ENCODE measurements around the gene OTUD4. TPM values are rescaled to one million over a fixed set of nuclear protein-coding genes. Genes with fewer than 3 reads are reported as not detected.

OTUD4 gene
- total RNA-seq, 1 experiment from 2014 or later: 13.6 TPM

GRCh38 chr4:145170223-145170622, 10.2 kb downstream of the OTUD4 start:
- Histone ChIP-seq H3K36me3 (ENCODE audit: low read depth, low read length) (peaks cover 46% of the 10 kb centered on the region), H3K4me2 (ENCODE audit: low read length) (no peak overlapping the region)

GRCh38 chr4:145168581-145169187, 11.7 kb downstream of the OTUD4 start:
- Histone ChIP-seq H3K9ac (ENCODE audit: low read length) (no peak overlapping the region), H3K79me2 (ENCODE audit: low read length) (peaks cover 40% of the 10 kb centered on the region), H3K27ac (ENCODE audit: low read length) (no peak overlapping the region), H3K9me2 (replicated peaks; ENCODE audit: low read length) (no peaks in the 10 kb centered on the region), H3K27me3 (ENCODE audit: low read length) (no peaks in the 10 kb centered on the region), H3K4me1 (ENCODE audit: insufficient read depth, low read length) (no peaks in the 10 kb centered on the region), H3K4me3 (ENCODE audit: low read length) (no peak overlapping the region), H3K36me3 (ENCODE audit: low read depth, low read length) (peaks cover 47% of the 10 kb centered on the region), H2AFZ (ENCODE audit: low read length) (no peak overlapping the region), H3K4me2 (ENCODE audit: low read length) (no peak overlapping the region), H4K20me1 (ENCODE audit: low read length) (no peaks in the 10 kb centered on the region), H3K9me3 (ENCODE audit: low read length) (no peaks in the 10 kb centered on the region), H3F3A (ENCODE audit: low read length, unreplicated experiment) (no peaks in the 10 kb centered on the region)
- BruUV-seq (replicated peaks): no TSS peak
- DNase-seq (no peak), ATAC-seq (no peak)
- CTCF ChIA-PET: interaction anchor here (0.5 kb wide), 1 partner anchor 436 kb away, joined by 9 read pairs; no protein-coding TSS in a partner anchor
- TF ChIP-seq EZH2phosphoT487 (IDR thresholded peaks at IDR 0.05; ENCODE audit: borderline replicate concordance, low read length) (no peak), CTCF (conservative IDR thresholded peaks at IDR 0.05; ENCODE audit: low read depth, low read length) (no peak), EZH2 (IDR thresholded peaks at IDR 0.05; ENCODE audit: low read length, unreplicated experiment) (no peak)
- POLR2A ChIA-PET (ENCODE audit: unreplicated experiment): no interaction called here
- intact Hi-C loops (cut with micrococcal nuclease): no loop called here

More at GRCh38 chr4:145170223-145170622, 10.2 kb downstream of the OTUD4 start:
- ChIA-PET POLR2A (ENCODE audit: unreplicated experiment) (no interaction called here), CTCF (no interaction called here)
- H3K27ac ChIP-seq (ENCODE audit: low read length): no peak overlapping the region
- intact Hi-C loops (cut with micrococcal nuclease): no loop called here
- no peak overlapping the region for H3K4me3 ChIP-seq (ENCODE audit: low read length)
- no peaks in the 10 kb centered on the region for H3K4me1 ChIP-seq (ENCODE audit: insufficient read depth, low read length)
- no peak for TF ChIP-seq EZH2phosphoT487 (IDR thresholded peaks at IDR 0.05; ENCODE audit: borderline replicate concordance, low read length)
- TF ChIP-seq CTCF (conservative IDR thresholded peaks at IDR 0.05; ENCODE audit: low read depth, low read length): no peak
- no peak for TF ChIP-seq EZH2 (IDR thresholded peaks at IDR 0.05; ENCODE audit: low read length, unreplicated experiment)
- no peak overlapping the region for H3K9ac ChIP-seq (ENCODE audit: low read length)
- no peak for DNase-seq
- H3F3A ChIP-seq (ENCODE audit: low read length, unreplicated experiment): no peaks in the 10 kb centered on the region
- no peaks in the 10 kb centered on the region for H3K9me2 ChIP-seq (replicated peaks; ENCODE audit: low read length)
- ATAC-seq: no peak
- 0 out of 2 replicates have a peak, but pooled peaks cover 5% of the 10 kb centered on the region for H4K20me1 ChIP-seq (ENCODE audit: low read length)
- H3K27me3 ChIP-seq (ENCODE audit: low read length): no peaks in the 10 kb centered on the region
- no peak overlapping the region for H2AFZ ChIP-seq (ENCODE audit: low read length)
- H3K79me2 ChIP-seq (ENCODE audit: low read length): peaks cover 56% of the 10 kb centered on the region
- no peaks in the 10 kb centered on the region for H3K9me3 ChIP-seq (ENCODE audit: low read length)
- BruUV-seq (replicated peaks): no TSS peak

GRCh38 chr4:145167887-145168286, 12.5 kb downstream of the OTUD4 start:
- TF ChIP-seq EZH2 (IDR thresholded peaks at IDR 0.05; ENCODE audit: low read length, unreplicated experiment) (no peak), CTCF (conservative IDR thresholded peaks at IDR 0.05; ENCODE audit: low read depth, low read length) (no peak), EZH2phosphoT487 (IDR thresholded peaks at IDR 0.05; ENCODE audit: borderline replicate concordance, low read length) (no peak)
- CTCF ChIA-PET: no interaction called here

More at GRCh38 chr4:145167887-145168286, 12.5 kb downstream of the OTUD4 start:
- no peaks in the 10 kb centered on the region for H3F3A ChIP-seq (ENCODE audit: low read length, unreplicated experiment)
- intact Hi-C loops (cut with micrococcal nuclease): no loop called here
- no peak for ATAC-seq
- no TSS peak for BruUV-seq (replicated peaks)
- no peaks in the 10 kb centered on the region for H3K27me3 ChIP-seq (ENCODE audit: low read length)
- peaks cover 34% of the 10 kb centered on the region for H3K79me2 ChIP-seq (ENCODE audit: low read length)
- H3K4me1 ChIP-seq (ENCODE audit: insufficient read depth, low read length): no peaks in the 10 kb centered on the region
- H3K9me2 ChIP-seq (replicated peaks; ENCODE audit: low read length): no peaks in the 10 kb centered on the region
- H3K9ac ChIP-seq (ENCODE audit: low read length): no peak overlapping the region
- no peak overlapping the region for H2AFZ ChIP-seq (ENCODE audit: low read length)
- no peak for DNase-seq
- no peaks in the 10 kb centered on the region for H3K9me3 ChIP-seq (ENCODE audit: low read length)
- H4K20me1 ChIP-seq (ENCODE audit: low read length): no peaks in the 10 kb centered on the region
- POLR2A ChIA-PET (ENCODE audit: unreplicated experiment): no interaction called here
- H3K27ac ChIP-seq (ENCODE audit: low read length): no peak overlapping the region
- no peak overlapping the region for H3K4me3 ChIP-seq (ENCODE audit: low read length)
- H3K36me3 ChIP-seq (ENCODE audit: low read depth, low read length): peaks cover 47% of the 10 kb centered on the region
- H3K4me2 ChIP-seq (ENCODE audit: low read length): no peak overlapping the region
